Spleen (tissue), 7 donors: ENCODE results near the gene GPC4.

ENCODE experiments used
- POLR2A ChIP-seq, 3 donors: fragments of 450-650 bp; IDR thresholded peaks; one replicate each; pipeline ENCODE4 v1.5.1; 2017; ENCODE audit warnings: antibody characterized with exemption in 3 of 3, mild to moderate bottlenecking in 1 of 3
- TF ChIP-seq, protein P1 (sequence below), 11 experiments: fragments of 200-600 bp in 7 of 11; fragments of 450-650 bp in 4 of 11; sonication (generic) in 4 of 11; IDR thresholded peaks in 8 of 11; conservative IDR thresholded peaks in 3 of 11; 1 replicate in 7 of 11; 2 replicates in 4 of 11; pipeline versions ENCODE4 v1.4.0 to v1.8.0; 2016 to 2021; ENCODE audit warnings: antibody characterized with exemption in 11 of 11, inconsistent platforms in 4 of 11, mild to moderate bottlenecking in 1 of 11
- donor health status: DM: no; HTN: no; CAD: no; lungs with moderate emphysema.
- donor health status: DM: no; HTN: no; CAD: no.
- donor health status: DM: no; HTN: no; CAD: no.

- TF ChIP-seq, protein P1, sequence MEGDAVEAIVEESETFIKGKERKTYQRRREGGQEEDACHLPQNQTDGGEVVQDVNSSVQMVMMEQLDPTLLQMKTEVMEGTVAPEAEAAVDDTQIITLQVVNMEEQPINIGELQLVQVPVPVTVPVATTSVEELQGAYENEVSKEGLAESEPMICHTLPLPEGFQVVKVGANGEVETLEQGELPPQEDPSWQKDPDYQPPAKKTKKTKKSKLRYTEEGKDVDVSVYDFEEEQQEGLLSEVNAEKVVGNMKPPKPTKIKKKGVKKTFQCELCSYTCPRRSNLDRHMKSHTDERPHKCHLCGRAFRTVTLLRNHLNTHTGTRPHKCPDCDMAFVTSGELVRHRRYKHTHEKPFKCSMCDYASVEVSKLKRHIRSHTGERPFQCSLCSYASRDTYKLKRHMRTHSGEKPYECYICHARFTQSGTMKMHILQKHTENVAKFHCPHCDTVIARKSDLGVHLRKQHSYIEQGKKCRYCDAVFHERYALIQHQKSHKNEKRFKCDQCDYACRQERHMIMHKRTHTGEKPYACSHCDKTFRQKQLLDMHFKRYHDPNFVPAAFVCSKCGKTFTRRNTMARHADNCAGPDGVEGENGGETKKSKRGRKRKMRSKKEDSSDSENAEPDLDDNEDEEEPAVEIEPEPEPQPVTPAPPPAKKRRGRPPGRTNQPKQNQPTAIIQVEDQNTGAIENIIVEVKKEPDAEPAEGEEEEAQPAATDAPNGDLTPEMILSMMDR (IDR thresholded peaks at IDR 0.05 in 8 of 11, conservative IDR thresholded peaks at IDR 0.05 in 3 of 11): no peak
- no peak for TF ChIP-seq POLR2A (IDR thresholded peaks at IDR 0.05)
Measured at GRCh38 chrX:133250184-133251100, 164.8 kb downstream of the GPC4 start.
